Osteoblast (primary cell): ENCODE measurements around the gene B3GAT2. TPM values are rescaled to one million over a fixed set of nuclear protein-coding genes. Genes with fewer than 3 reads are reported as not detected.
A peak's percentile ranks its signal among the peaks of the same experiment; 100 is the strongest.

Experiments
- DNase-seq: peaks from one replicate; pipeline ENCODE4 v3.0.0; 2011; ENCODE audit warnings: low spot score, mixed read lengths; ENCODE audit not compliant: insufficient read length; ENCODE audit errors: missing footprints
- H2AFZ ChIP-seq: 2 replicates; pipeline ENCODE4 v1.6.0; 2011; ENCODE audit warnings: mild to moderate bottlenecking, low read length
- H3K27ac ChIP-seq: 2 replicates; pipeline ENCODE4 v1.5.1; 2011; ENCODE audit warnings: mild to moderate bottlenecking, low read depth, low read length, moderate library complexity
- H3K27me3 ChIP-seq: 2 replicates; pipeline ENCODE4 v1.6.0; 2012; ENCODE audit warnings: mild to moderate bottlenecking, control low read depth, inconsistent platforms, low read length, moderate library complexity; ENCODE audit not compliant: insufficient read depth
- H3K36me3 ChIP-seq: 2 replicates; pipeline ENCODE4 v1.5.1; 2011; ENCODE audit warnings: mild to moderate bottlenecking, low read length, control low read depth, moderate library complexity; ENCODE audit not compliant: insufficient read depth
- H3K4me1 ChIP-seq: 2 replicates; pipeline ENCODE4 v1.5.1; 2011; ENCODE audit warnings: mild to moderate bottlenecking, low read length, control low read depth, moderate library complexity; ENCODE audit not compliant: insufficient read depth
- H3K4me2 ChIP-seq: 2 replicates; pipeline ENCODE4 v1.6.0; 2011; ENCODE audit warnings: mild to moderate bottlenecking, low read length; ENCODE audit not compliant: insufficient read depth
- H3K4me3 ChIP-seq: fragments of 200-600 bp; sonication (generic); 3 replicates; pipeline ENCODE4 v1.5.1; 2012; ENCODE audit warnings: mild to moderate bottlenecking, low read length, inconsistent platforms; ENCODE audit not compliant: insufficient read depth
- H3K79me2 ChIP-seq: 2 replicates; pipeline ENCODE4 v1.6.0; 2012; ENCODE audit warnings: mild to moderate bottlenecking, low read length, control low read depth, inconsistent platforms; ENCODE audit not compliant: insufficient read depth
- H3K9me3 ChIP-seq: 2 replicates; pipeline ENCODE4 v1.5.1; 2011; ENCODE audit warnings: low read depth, low read length, control low read depth
- H4K20me1 ChIP-seq: 2 replicates; pipeline ENCODE4 v1.6.0; 2012; ENCODE audit warnings: mild to moderate bottlenecking, low read length, control low read depth; ENCODE audit not compliant: insufficient read depth
- CTCF ChIP-seq: IDR thresholded peaks from 2 replicates; pipeline ENCODE4 v1.5.1; 2011; ENCODE audit warnings: mild to moderate bottlenecking, low read depth, low read length, moderate library complexity; ENCODE audit errors: extremely low read depth
- total RNA-seq: library from RNA; depleted of rRNA; stranded (reverse); fragments of >200 nt; gene quantifications from 2 replicates; pipeline ENCODE4 v1.2.3, GENCODE V29; 2012

The B3GAT2 gene
- total RNA-seq, 1 donor, result under 0.01 TPM

DNA sequence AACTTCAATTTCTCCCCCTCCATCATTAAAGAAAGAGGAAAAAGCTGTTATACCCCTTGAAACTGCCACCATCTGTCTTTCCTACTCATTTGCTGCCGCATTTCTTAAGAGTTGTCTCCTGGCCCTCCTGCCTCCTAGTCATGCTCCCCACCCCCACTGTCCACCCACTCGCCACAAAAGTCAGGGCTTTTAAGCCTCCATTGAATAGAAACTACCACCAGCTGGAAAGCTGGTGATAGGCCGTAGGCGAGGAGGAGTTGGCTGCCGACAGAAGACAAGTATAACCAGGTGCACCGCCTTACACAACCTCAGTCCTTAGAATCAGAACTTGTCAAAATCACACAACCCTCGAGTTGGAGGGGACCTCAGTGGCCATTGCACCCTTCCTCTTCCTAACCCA, 67.6 kb downstream of the B3GAT2 start:
- Histone ChIP-seq H4K20me1 (no peaks in the 10 kb centered on the region), H3K9me3 (no peaks in the 10 kb centered on the region), H3K4me2 (no peak overlapping the region), H3K4me3 (no peak overlapping the region), H3K4me1 (no peaks in the 10 kb centered on the region), H3K36me3 (no peaks in the 10 kb centered on the region), H3K79me2 (no peaks in the 10 kb centered on the region), H3K27me3 (no peaks in the 10 kb centered on the region), H2AFZ (no peak overlapping the region), H3K27ac (no peak overlapping the region)
- TF ChIP-seq CTCF, result no peak
- no peak for DNase-seq

- no peaks in the 10 kb centered on the region for H4K20me1 ChIP-seq
- no peak overlapping the region for H3K4me2 ChIP-seq
- H3K79me2 ChIP-seq, result no peaks in the 10 kb centered on the region
- H3K4me1 ChIP-seq, result no peaks in the 10 kb centered on the region
- H3K36me3 ChIP-seq, result no peaks in the 10 kb centered on the region
- H3K27me3 ChIP-seq, result peaks cover 2% of the 10 kb centered on the region
- no peak overlapping the region for H2AFZ ChIP-seq
- H3K4me3 ChIP-seq, result no peak overlapping the region
- no peak for TF ChIP-seq CTCF
- H3K9me3 ChIP-seq, result no peaks in the 10 kb centered on the region
- H3K27ac ChIP-seq, result no peak overlapping the region
- no peak for DNase-seq
Measured at GRCh38 chr6:70886661-70887060, 70.2 kb downstream of the B3GAT2 start.

DNA sequence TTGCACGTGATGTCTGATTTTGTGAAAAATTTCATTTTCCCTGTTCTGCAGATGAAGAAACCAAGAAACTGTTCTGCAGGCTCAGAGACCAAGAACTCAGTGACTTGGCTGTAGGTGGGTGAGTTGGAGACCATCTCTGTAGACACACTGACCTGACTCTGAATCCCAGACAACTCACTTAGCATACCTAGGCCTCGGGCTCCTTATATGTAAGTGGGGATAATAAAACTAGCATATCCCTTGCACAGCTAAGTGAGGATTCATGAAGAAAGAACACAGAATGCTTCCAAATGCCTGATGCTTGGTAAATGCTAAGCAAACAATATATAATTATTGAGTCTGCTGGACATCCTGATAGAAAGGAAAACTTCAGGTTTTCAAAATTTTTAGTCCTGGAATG, 70.8 kb downstream of the B3GAT2 start:
- H3K9me3 ChIP-seq, result no peaks in the 10 kb centered on the region
- H2AFZ ChIP-seq, result no peak overlapping the region
- DNase-seq, result no peak
- H4K20me1 ChIP-seq, result no peaks in the 10 kb centered on the region
- H3K27me3 ChIP-seq, result peaks cover 6% of the 10 kb centered on the region
- H3K4me3 ChIP-seq, result no peak overlapping the region
- H3K79me2 ChIP-seq, result no peaks in the 10 kb centered on the region
- no peak for TF ChIP-seq CTCF
- H3K4me2 ChIP-seq, result no peak overlapping the region
- no peaks in the 10 kb centered on the region for H3K36me3 ChIP-seq
- no peaks in the 10 kb centered on the region for H3K4me1 ChIP-seq
- H3K27ac ChIP-seq, result no peak overlapping the region

- Histone ChIP-seq H3K4me3 (no peak overlapping the region), H3K4me2 (peak overlapping the region; percentile 20), H3K36me3 (no peaks in the 10 kb centered on the region), H2AFZ (peak overlapping the region; percentile 48), H4K20me1 (no peaks in the 10 kb centered on the region), H3K27ac (no peak overlapping the region), H3K4me1 (no peaks in the 10 kb centered on the region), H3K79me2 (no peaks in the 10 kb centered on the region), H3K27me3 (peaks cover 6% of the 10 kb centered on the region), H3K9me3 (no peaks in the 10 kb centered on the region)
- peak; percentile 95 for DNase-seq
- peak; percentile 92 for TF ChIP-seq CTCF
Measured at GRCh38 chr6:70884074-70884983, 72.5 kb downstream of the B3GAT2 start.
